Measurements from ENCODE around the gene ABHD5.

ABHD5 gene

GRCh38 chr3:43776101-43776500 is 85.4 kb downstream of the ABHD5 start:
- Histone ChIP-seq H3K36me3 (ENCODE audit: insufficient read depth, low read length) (no peaks in the 10 kb centered on the region), H3K79me2 (ENCODE audit: insufficient read depth, low read length) (no peaks in the 10 kb centered on the region), H3K4me1 (ENCODE audit: insufficient read depth, low read length, severe bottlenecking) (no peaks in the 10 kb centered on the region), H3K9ac (ENCODE audit: low read length) (no peak overlapping the region), H3K27me3 (ENCODE audit: insufficient read depth, low read length) (no peaks in the 10 kb centered on the region), H3K4me3 (ENCODE audit: low read depth, low read length, poor library complexity, severe bottlenecking) (no peak overlapping the region), H4K20me1 (ENCODE audit: insufficient read depth, low read length) (no peaks in the 10 kb centered on the region), H3K4me2 (ENCODE audit: low read length) (no peak overlapping the region), H3K9me3 (ENCODE audit: low read length) (no peaks in the 10 kb centered on the region), H3F3A (ENCODE audit: insufficient read depth, low read length) (no peaks in the 10 kb centered on the region), H3K9me2 (ENCODE audit: low read depth, low read length) (no peaks in the 10 kb centered on the region), H3K27ac (ENCODE audit: low read depth, low read length, poor library complexity, severe bottlenecking) (no peak overlapping the region), H2AFZ (ENCODE audit: low read length) (no peak overlapping the region)
- no peak for TF ChIP-seq EZH2 (IDR thresholded peaks at IDR 0.05; ENCODE audit: borderline replicate concordance, low read length)
- TF ChIP-seq CTCF (IDR thresholded peaks at IDR 0.05; ENCODE audit: low read length) = no peak

GRCh38 chr3:43779850-43780249 is 89.1 kb downstream of the ABHD5 start:
- no peaks in the 10 kb centered on the region for H3K36me3 ChIP-seq (ENCODE audit: insufficient read depth, low read length)
- H3K9ac ChIP-seq (ENCODE audit: low read length) = no peak overlapping the region
- no peak overlapping the region for H3K27ac ChIP-seq (ENCODE audit: low read depth, low read length, poor library complexity, severe bottlenecking)
- no peaks in the 10 kb centered on the region for H3K4me1 ChIP-seq (ENCODE audit: insufficient read depth, low read length, severe bottlenecking)
- no peak overlapping the region for H3K4me2 ChIP-seq (ENCODE audit: low read length)
- no peaks in the 10 kb centered on the region for H3F3A ChIP-seq (ENCODE audit: insufficient read depth, low read length)
- TF ChIP-seq CTCF (IDR thresholded peaks at IDR 0.05; ENCODE audit: low read length) (no peak), EZH2 (IDR thresholded peaks at IDR 0.05; ENCODE audit: borderline replicate concordance, low read length) (no peak)
- H2AFZ ChIP-seq (ENCODE audit: low read length) = no peak overlapping the region
- no peaks in the 10 kb centered on the region for H4K20me1 ChIP-seq (ENCODE audit: insufficient read depth, low read length)
- H3K9me3 ChIP-seq (ENCODE audit: low read length) = no peaks in the 10 kb centered on the region
- no peak overlapping the region for H3K4me3 ChIP-seq (ENCODE audit: low read depth, low read length, poor library complexity, severe bottlenecking)
- no peaks in the 10 kb centered on the region for H3K79me2 ChIP-seq (ENCODE audit: insufficient read depth, low read length)
- no peaks in the 10 kb centered on the region for H3K9me2 ChIP-seq (ENCODE audit: low read depth, low read length)
- no peaks in the 10 kb centered on the region for H3K27me3 ChIP-seq (ENCODE audit: insufficient read depth, low read length)

- no peak overlapping the region for H3K4me2 ChIP-seq (ENCODE audit: low read length)
- no peaks in the 10 kb centered on the region for H4K20me1 ChIP-seq (ENCODE audit: insufficient read depth, low read length)
- H3K36me3 ChIP-seq (ENCODE audit: insufficient read depth, low read length) = no peaks in the 10 kb centered on the region
- H3K9ac ChIP-seq (ENCODE audit: low read length) = no peak overlapping the region
- H3F3A ChIP-seq (ENCODE audit: insufficient read depth, low read length) = no peaks in the 10 kb centered on the region
- H3K79me2 ChIP-seq (ENCODE audit: insufficient read depth, low read length) = no peaks in the 10 kb centered on the region
- H3K27me3 ChIP-seq (ENCODE audit: insufficient read depth, low read length) = no peaks in the 10 kb centered on the region
- no peak overlapping the region for H2AFZ ChIP-seq (ENCODE audit: low read length)
- H3K4me1 ChIP-seq (ENCODE audit: insufficient read depth, low read length, severe bottlenecking) = no peaks in the 10 kb centered on the region
- H3K9me3 ChIP-seq (ENCODE audit: low read length) = no peaks in the 10 kb centered on the region
- H3K27ac ChIP-seq (ENCODE audit: low read depth, low read length, poor library complexity, severe bottlenecking) = no peak overlapping the region
- H3K9me2 ChIP-seq (ENCODE audit: low read depth, low read length) = no peaks in the 10 kb centered on the region
- no peak overlapping the region for H3K4me3 ChIP-seq (ENCODE audit: low read depth, low read length, poor library complexity, severe bottlenecking)
- TF ChIP-seq CTCF (IDR thresholded peaks at IDR 0.05; ENCODE audit: low read length) (no peak), EZH2 (IDR thresholded peaks at IDR 0.05; ENCODE audit: borderline replicate concordance, low read length) (no peak)
These were observed 91.8 kb downstream of the ABHD5 start for GRCh38 chr3:43782541-43782940.

Data from OCI-LY1 (cell line).